ENCODE data around the gene EEIG2.

Gene EEIG2

DNA sequence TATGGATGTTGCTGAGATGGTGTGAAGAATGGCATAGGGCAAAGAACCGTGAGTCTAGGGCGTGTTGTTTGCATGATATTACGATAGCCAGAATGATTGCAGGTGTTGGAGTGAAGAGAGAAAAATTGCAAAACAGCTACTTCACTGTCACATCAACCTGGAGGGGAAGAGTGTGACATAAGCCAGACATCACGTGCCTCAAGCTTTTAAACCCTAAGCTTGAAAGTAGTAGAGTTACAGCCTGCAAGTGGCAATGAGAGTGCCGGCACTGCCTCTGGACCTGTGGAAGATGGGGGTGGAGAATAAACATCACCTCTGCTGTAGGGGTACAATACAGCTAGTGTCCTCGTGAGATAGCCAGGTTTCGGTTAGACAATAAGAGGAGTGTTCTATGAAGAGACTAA lies 11.1 kb downstream of the EEIG2 start:
- POLR2A ChIA-PET = no interaction called here
- TF ChIP-seq FOXM1 (IDR thresholded peaks at IDR 0.05; ENCODE audit: borderline replicate concordance) (no peak), TARDBP (IDR thresholded peaks at IDR 0.05) (no peak), NFRKB (IDR thresholded peaks at IDR 0.05) (no peak), ELF4 (IDR thresholded peaks at IDR 0.05) (no peak), FOXK2 (IDR thresholded peaks at IDR 0.05) (no peak), ARNT (IDR thresholded peaks at IDR 0.05) (no peak), LEF1 (IDR thresholded peaks at IDR 0.05; ENCODE audit: borderline replicate concordance) (no peak), BHLHE40 (IDR thresholded peaks at IDR 0.05; ENCODE audit: borderline replicate concordance) (no peak), L3MBTL2 (conservative IDR thresholded peaks at IDR 0.05) (no peak), FOXA1 (IDR thresholded peaks at IDR 0.05) (no peak), CTBP1 (IDR thresholded peaks at IDR 0.05; ENCODE audit: borderline replicate concordance) (no peak), SP1 (IDR thresholded peaks at IDR 0.05) (no peak), SUZ12 (IDR thresholded peaks at IDR 0.05) (no peak)
- TF ChIP-seq, protein P1, sequence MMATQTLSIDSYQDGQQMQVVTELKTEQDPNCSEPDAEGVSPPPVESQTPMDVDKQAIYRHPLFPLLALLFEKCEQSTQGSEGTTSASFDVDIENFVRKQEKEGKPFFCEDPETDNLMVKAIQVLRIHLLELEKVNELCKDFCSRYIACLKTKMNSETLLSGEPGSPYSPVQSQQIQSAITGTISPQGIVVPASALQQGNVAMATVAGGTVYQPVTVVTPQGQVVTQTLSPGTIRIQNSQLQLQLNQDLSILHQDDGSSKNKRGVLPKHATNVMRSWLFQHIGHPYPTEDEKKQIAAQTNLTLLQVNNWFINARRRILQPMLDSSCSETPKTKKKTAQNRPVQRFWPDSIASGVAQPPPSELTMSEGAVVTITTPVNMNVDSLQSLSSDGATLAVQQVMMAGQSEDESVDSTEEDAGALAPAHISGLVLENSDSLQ (IDR thresholded peaks at IDR 0.05) = no peak
- CTCF ChIA-PET = interaction anchor here (1.5 kb wide), 1 partner anchor 11 kb away, joined by 5 read pairs; the partner anchor contains the start of gene EEIG2
- no peak for DNase-seq (ENCODE audit: extremely low spot score)

DNA sequence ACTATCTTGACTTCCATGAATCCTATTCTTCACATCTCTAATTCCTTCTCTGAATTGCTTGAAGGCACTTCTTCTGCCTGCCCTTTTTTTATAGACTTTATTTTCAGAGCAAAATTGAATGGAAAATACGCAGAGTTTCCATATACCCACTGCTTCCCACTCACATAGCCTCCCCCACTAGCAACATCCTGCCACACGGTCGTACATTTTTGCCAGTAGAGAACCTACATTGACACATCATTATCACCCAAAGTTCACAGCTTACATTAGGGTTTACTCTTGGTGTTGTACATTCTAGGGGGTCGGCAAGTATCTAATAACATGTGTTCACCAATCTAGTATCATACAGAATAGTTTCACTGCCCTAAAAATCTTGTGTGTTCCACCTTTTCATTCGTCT lies 12.3 kb downstream of the EEIG2 start:
- ChIA-PET CTCF (interaction anchor here (0.6 kb wide), 1 partner anchor 34 kb away, joined by 3 read pairs; no protein-coding TSS in a partner anchor), POLR2A (no interaction called here)
- no peak for DNase-seq (ENCODE audit: extremely low spot score)
- TF ChIP-seq NFRKB (IDR thresholded peaks at IDR 0.05) (no peak), LEF1 (IDR thresholded peaks at IDR 0.05; ENCODE audit: borderline replicate concordance) (no peak), SUZ12 (IDR thresholded peaks at IDR 0.05) (no peak), ZNF384 (IDR thresholded peaks at IDR 0.05) (no peak), FOXK2 (IDR thresholded peaks at IDR 0.05) (no peak), HDGF (IDR thresholded peaks at IDR 0.05; ENCODE audit: borderline replicate concordance) (no peak), FOXA1 (IDR thresholded peaks at IDR 0.05) (no peak), FOXM1 (IDR thresholded peaks at IDR 0.05; ENCODE audit: borderline replicate concordance) (no peak), BHLHE40 (IDR thresholded peaks at IDR 0.05; ENCODE audit: borderline replicate concordance) (no peak), TARDBP (IDR thresholded peaks at IDR 0.05) (no peak), L3MBTL2 (conservative IDR thresholded peaks at IDR 0.05) (no peak), CTBP1 (IDR thresholded peaks at IDR 0.05; ENCODE audit: borderline replicate concordance) (no peak), ELF4 (IDR thresholded peaks at IDR 0.05) (no peak), ARNT (IDR thresholded peaks at IDR 0.05) (no peak), SP1 (IDR thresholded peaks at IDR 0.05) (no peak)
- TF ChIP-seq, protein P1 (IDR thresholded peaks at IDR 0.05) = no peak

DNA sequence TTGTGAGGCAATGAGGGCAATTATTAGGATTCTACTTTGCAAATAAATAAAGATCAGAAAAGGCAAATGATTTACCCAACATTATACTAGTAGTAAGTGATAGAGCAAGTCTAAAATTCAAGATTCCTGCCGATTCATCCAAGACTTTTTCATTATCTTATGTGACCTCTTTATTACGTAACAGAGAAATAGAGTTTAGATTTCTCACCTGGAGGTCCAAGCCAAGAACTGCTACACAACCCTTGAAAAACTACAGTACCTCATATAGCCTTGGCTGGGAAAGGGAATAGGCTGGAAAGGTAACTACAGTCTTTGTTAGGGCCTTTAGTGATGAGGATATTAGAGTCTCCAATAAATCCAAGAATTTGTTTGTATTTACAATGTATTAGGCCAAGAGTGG lies 13.3 kb downstream of the EEIG2 start:
- ChIA-PET POLR2A (no interaction called here), CTCF (no interaction called here)

DNA sequence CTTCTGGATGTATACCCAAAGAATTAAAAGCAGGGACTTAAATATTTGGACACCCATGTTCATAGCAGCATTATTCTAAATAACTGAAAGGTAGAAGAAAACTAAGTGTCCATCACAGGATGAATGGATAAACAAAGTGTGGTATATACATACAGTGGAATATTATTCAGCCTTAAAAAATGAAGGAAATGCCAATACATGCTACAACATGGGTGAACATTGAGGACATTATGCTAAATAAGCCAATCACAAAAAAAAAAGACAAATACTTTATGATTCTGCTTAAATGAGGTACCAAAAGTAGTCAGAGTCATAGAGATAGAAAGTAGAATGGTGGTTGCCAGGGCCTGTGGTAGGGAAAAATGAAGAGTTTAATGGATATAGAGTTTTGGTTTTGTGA lies 14.1 kb downstream of the EEIG2 start:
- TF ChIP-seq BHLHE40 (IDR thresholded peaks at IDR 0.05; ENCODE audit: borderline replicate concordance) = no peak
- TF ChIP-seq, protein P1 (IDR thresholded peaks at IDR 0.05) = no peak
- no peak for TF ChIP-seq LEF1 (IDR thresholded peaks at IDR 0.05; ENCODE audit: borderline replicate concordance)
- TF ChIP-seq ZNF384 (IDR thresholded peaks at IDR 0.05) = no peak
- TF ChIP-seq CTBP1 (IDR thresholded peaks at IDR 0.05; ENCODE audit: borderline replicate concordance) = no peak
- no peak for TF ChIP-seq L3MBTL2 (conservative IDR thresholded peaks at IDR 0.05)
- no peak for TF ChIP-seq FOXA1 (IDR thresholded peaks at IDR 0.05)
- TF ChIP-seq FOXM1 (IDR thresholded peaks at IDR 0.05; ENCODE audit: borderline replicate concordance) = no peak
- no peak for TF ChIP-seq SUZ12 (IDR thresholded peaks at IDR 0.05)
- TF ChIP-seq TARDBP (IDR thresholded peaks at IDR 0.05) = no peak
- no peak for TF ChIP-seq FOXK2 (IDR thresholded peaks at IDR 0.05)
- no peak for TF ChIP-seq SP1 (IDR thresholded peaks at IDR 0.05)
- TF ChIP-seq NFRKB (IDR thresholded peaks at IDR 0.05) = no peak
- ChIA-PET CTCF (no interaction called here), POLR2A (no interaction called here)
- no peak for DNase-seq (ENCODE audit: extremely low spot score)

More for the DNA sequence above, 13.3 kb downstream of the EEIG2 start:
- no peak for DNase-seq (ENCODE audit: extremely low spot score)
- no peak for TF ChIP-seq NFRKB (IDR thresholded peaks at IDR 0.05)
- no peak for TF ChIP-seq FOXM1 (IDR thresholded peaks at IDR 0.05; ENCODE audit: borderline replicate concordance)
- TF ChIP-seq FOXA1 (IDR thresholded peaks at IDR 0.05) = no peak
- TF ChIP-seq TARDBP (IDR thresholded peaks at IDR 0.05) = no peak
- TF ChIP-seq SP1 (IDR thresholded peaks at IDR 0.05) = no peak
- no peak for TF ChIP-seq FOXK2 (IDR thresholded peaks at IDR 0.05)
- no peak for TF ChIP-seq HDGF (IDR thresholded peaks at IDR 0.05; ENCODE audit: borderline replicate concordance)
- no peak for TF ChIP-seq ELF4 (IDR thresholded peaks at IDR 0.05)

DNA sequence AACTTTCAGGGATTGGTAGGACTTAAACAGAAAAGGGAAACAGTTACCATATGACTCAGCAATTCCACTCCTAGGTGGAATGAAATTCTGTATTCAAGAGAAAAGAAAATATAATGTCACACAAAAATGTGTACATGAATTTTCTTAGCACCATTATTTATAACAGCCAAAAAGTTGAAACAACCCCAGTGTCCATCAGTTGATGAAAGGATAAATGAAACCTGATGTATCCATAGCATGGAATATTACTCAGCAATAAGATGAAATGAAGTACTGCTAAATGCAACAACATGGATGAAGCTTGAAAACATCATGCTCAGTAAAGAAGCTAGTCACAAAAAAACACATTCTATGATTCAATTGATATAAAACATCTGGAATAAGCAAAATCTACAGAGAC lies 15.5 kb downstream of the EEIG2 start:
- CTCF ChIA-PET = no interaction called here
- TF ChIP-seq SUZ12 (IDR thresholded peaks at IDR 0.05) (no peak), ZNF384 (IDR thresholded peaks at IDR 0.05) (no peak), LEF1 (IDR thresholded peaks at IDR 0.05; ENCODE audit: borderline replicate concordance) (no peak), SP1 (IDR thresholded peaks at IDR 0.05) (no peak), FOXK2 (IDR thresholded peaks at IDR 0.05) (no peak), HDGF (IDR thresholded peaks at IDR 0.05; ENCODE audit: borderline replicate concordance) (no peak), BHLHE40 (IDR thresholded peaks at IDR 0.05; ENCODE audit: borderline replicate concordance) (no peak), ARNT (IDR thresholded peaks at IDR 0.05) (no peak), L3MBTL2 (conservative IDR thresholded peaks at IDR 0.05) (no peak), TARDBP (IDR thresholded peaks at IDR 0.05) (no peak), NFRKB (IDR thresholded peaks at IDR 0.05) (no peak)

DNA sequence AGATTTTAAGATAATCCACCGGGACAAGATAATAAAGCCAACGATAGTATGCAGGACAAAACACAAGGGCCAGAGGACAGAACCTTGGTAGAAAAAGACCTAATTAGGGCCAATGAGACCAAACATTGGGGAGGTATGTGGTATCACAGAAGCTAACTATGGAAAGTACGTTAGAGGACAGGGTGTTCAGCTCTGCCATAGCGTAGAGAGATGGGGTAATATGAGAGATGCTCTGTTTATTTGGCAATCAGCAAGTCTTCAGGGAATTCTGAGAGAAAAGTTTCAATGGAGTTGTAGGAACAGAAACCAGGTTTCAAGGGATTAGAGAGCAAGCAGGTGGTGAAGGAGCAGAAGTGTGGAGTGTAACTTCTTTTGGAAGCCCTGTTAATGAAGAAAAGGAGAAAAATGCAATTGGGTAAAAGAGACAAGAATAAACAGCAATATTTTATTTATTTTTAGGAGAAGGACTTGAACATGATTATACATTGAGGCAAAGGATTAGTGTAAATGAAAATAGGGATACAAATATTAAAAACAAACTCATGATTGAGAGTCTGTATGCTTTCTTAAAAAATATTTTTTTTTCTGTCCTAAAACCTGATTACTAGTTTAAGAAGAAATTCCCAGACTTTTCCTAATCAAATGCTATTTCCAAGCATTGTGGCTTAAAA lies 24.0 kb downstream of the EEIG2 start:
- CTCF ChIA-PET = interaction anchor here (3.6 kb wide), 1 partner anchor 24 kb away, joined by 9 read pairs; the partner anchor contains the start of gene EEIG2
- POLR2A ChIA-PET = no interaction called here
- 0 out of 2 replicates have a peak, but pooled peaks have one; percentile 3 for TF ChIP-seq CTBP1 (IDR thresholded peaks at IDR 0.05; ENCODE audit: borderline replicate concordance)
- TF ChIP-seq FOXK2 (IDR thresholded peaks at IDR 0.05) = no peak
- DNase-seq (ENCODE audit: extremely low spot score) = peak; percentile 15

More for the DNA sequence above, 15.5 kb downstream of the EEIG2 start:
- no peak for DNase-seq (ENCODE audit: extremely low spot score)
- POLR2A ChIA-PET = no interaction called here

Measured in HEK293T (cell line).